HFFc6 (cell line): Measurements from ENCODE around the gene GP1BB. TPM values are rescaled to one million over a fixed set of nuclear protein-coding genes. Genes with fewer than 3 reads are reported as not detected.

ENCODE experiments used
- DNase-seq: peaks from one replicate; pipeline ENCODE4 v3.0.0-alpha.2; 2018
- H3K27ac Mint-ChIP-seq: 2 replicates; pipeline ENCODE4 v1.8.0; 2020; ENCODE audit warnings: mild to moderate bottlenecking, mixed read lengths
- H3K27me3 Mint-ChIP-seq: 2 replicates; pipeline ENCODE4 v1.8.0; 2021; ENCODE audit warnings: mild to moderate bottlenecking, moderate library complexity, mixed read lengths; ENCODE audit not compliant: insufficient read depth
- H3K36me3 Mint-ChIP-seq: 2 replicates; pipeline ENCODE4 v1.8.0; 2021; ENCODE audit warnings: low read depth, mixed read lengths
- H3K4me1 Mint-ChIP-seq: 2 replicates; pipeline ENCODE4 v1.8.0; 2020; ENCODE audit warnings: low read depth, mixed read lengths
- H3K4me3 Mint-ChIP-seq: 2 replicates; pipeline ENCODE4 v1.8.0; 2020; ENCODE audit warnings: mild to moderate bottlenecking, moderate library complexity, mixed read lengths
- H3K9me3 Mint-ChIP-seq: 2 replicates; pipeline ENCODE4 v1.8.0; 2020; ENCODE audit warnings: mild to moderate bottlenecking, mixed read lengths
- CTCF ChIP-seq: fragments of 200-600 bp; sonication (generic); IDR thresholded peaks from 2 replicates; pipeline ENCODE4 v1.5.0; 2021; ENCODE audit warnings: antibody characterized with exemption, mild to moderate bottlenecking
- total RNA-seq, 6 experiments: library from RNA; stranded (reverse); fragmentation: NEBNext Ultra II Directional; extraction: Animal tissue kit (Norgen Biotek cat#: 25700); gene quantifications; 2 replicates in 1 of 6; 3 replicates in 5 of 6; pipeline ENCODE4 v1.2.3, GENCODE V29; 2021

Gene GP1BB
- total RNA-seq, 6 experiments from 2014 or later = 0.27 to 1.1 (median 0.41) TPM; not detected in 3

- no peaks in the 10 kb centered on the region for H3K9me3 Mint-ChIP-seq
- H3K36me3 Mint-ChIP-seq = no peaks in the 10 kb centered on the region
- H3K4me3 Mint-ChIP-seq = no peak overlapping the region
- peaks cover 39% of the 10 kb centered on the region for H3K27me3 Mint-ChIP-seq
- no peak overlapping the region for H3K27ac Mint-ChIP-seq
- peaks cover 8% of the 10 kb centered on the region for H3K4me1 Mint-ChIP-seq
- TF ChIP-seq CTCF = no peak
- DNase-seq = no peak
Observed at GRCh38 chr22:19753996-19754700, 30.8 kb downstream of the GP1BB start.

GRCh38 chr22:19754701-19755144 is 31.4 kb downstream of the GP1BB start:
- H3K27me3 Mint-ChIP-seq = peaks cover 44% of the 10 kb centered on the region
- H3K27ac Mint-ChIP-seq = no peak overlapping the region
- H3K4me3 Mint-ChIP-seq = no peak overlapping the region
- no peak for TF ChIP-seq CTCF
- peaks cover 12% of the 10 kb centered on the region for H3K4me1 Mint-ChIP-seq
- H3K36me3 Mint-ChIP-seq = no peaks in the 10 kb centered on the region
- no peak for DNase-seq
- H3K9me3 Mint-ChIP-seq = no peaks in the 10 kb centered on the region

- peaks cover 17% of the 10 kb centered on the region for H3K4me1 Mint-ChIP-seq
- TF ChIP-seq CTCF = no peak
- peaks cover 49% of the 10 kb centered on the region for H3K27me3 Mint-ChIP-seq
- no peaks in the 10 kb centered on the region; the same call in 1 of the 2 replicates for H3K36me3 Mint-ChIP-seq
- DNase-seq = no peak
- H3K4me3 Mint-ChIP-seq = no peak overlapping the region
- H3K9me3 Mint-ChIP-seq = no peaks in the 10 kb centered on the region
- no peak overlapping the region for H3K27ac Mint-ChIP-seq
Observed at GRCh38 chr22:19755145-19755710, 31.9 kb downstream of the GP1BB start.

DNA sequence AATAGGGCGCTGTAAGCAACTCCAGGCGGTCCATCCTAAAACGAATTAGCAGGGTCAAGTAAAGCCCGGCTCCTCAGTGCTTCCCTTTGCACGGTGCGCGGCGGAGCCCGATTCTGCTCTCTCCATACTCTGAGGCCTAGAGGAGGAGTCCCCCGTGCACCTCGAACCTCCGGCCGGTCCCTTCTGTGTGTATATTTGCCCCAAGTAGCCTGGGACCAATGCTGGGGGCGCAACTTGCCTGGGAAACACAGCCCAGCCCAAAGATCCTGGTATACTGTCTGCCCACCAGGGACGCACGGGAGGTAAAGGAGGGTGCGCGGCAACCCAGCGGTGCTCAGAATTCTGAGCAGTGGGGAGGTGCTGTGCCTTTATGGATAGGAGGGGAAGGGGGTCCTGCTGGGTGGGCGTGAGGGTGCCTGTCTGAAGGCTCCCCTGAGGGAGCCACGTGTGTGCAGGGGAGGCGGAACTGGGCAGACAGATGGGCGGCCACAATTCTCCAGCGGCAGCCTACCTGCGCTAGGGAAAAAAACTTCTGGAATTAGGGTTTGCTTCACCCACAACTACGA is 32.5 kb downstream of the GP1BB start:
- peaks cover 19% of the 10 kb centered on the region for H3K4me1 Mint-ChIP-seq
- no peaks in the 10 kb centered on the region; the same call in 1 of the 2 replicates for H3K36me3 Mint-ChIP-seq
- no peak overlapping the region for H3K4me3 Mint-ChIP-seq
- no peak overlapping the region for H3K27ac Mint-ChIP-seq
- TF ChIP-seq CTCF = no peak
- DNase-seq = no peak
- peaks cover 49% of the 10 kb centered on the region for H3K27me3 Mint-ChIP-seq
- no peaks in the 10 kb centered on the region for H3K9me3 Mint-ChIP-seq

- no peak overlapping the region for H3K4me3 Mint-ChIP-seq
- H3K27me3 Mint-ChIP-seq = peaks cover 50% of the 10 kb centered on the region
- no peak overlapping the region for H3K27ac Mint-ChIP-seq
- peaks cover 12% of the 10 kb centered on the region for H3K4me1 Mint-ChIP-seq
- DNase-seq = no peak
- TF ChIP-seq CTCF = peak; percentile 65
- no peaks in the 10 kb centered on the region for H3K9me3 Mint-ChIP-seq
- no peaks in the 10 kb centered on the region; the same call in 1 of the 2 replicates for H3K36me3 Mint-ChIP-seq
Observed at GRCh38 chr22:19756288-19757128, 33.2 kb downstream of the GP1BB start.
